ENCODE measurements around the gene FBXL2.

The FBXL2 gene

DNA sequence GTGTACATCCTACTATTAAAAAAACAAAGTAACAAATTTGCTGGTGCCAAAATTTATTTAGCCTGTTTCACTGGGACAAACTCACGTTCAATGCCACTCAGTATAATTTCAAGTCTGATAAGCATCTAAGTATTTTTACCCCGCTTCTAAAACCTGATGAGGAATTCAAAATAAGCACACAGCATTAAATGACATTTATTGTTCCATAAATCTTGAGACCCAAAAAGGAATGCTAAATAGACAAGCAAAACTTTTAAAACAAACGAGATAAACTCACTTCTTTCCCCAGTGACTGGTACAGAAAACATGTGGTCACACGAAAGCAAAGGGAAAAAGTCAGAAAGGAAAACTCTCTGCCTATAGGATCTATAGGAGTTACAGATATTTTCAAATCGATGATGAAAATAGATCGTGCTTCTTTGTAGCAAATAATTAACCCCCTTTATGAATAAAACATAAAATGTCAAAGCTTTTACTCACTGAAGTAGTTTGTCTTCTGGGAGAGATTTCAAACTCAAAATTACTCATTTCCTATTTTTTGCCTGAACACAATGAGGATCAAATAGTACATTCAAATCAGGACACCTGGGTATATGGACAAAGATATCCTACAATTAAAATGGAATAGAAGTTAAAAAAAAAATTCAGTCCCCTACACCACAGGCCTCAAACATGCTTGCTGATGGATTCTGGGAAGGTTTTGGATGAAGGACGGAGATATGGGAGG, 111.3 kb downstream of the FBXL2 start:
- no peaks in the 10 kb centered on the region for H3F3A ChIP-seq (ENCODE audit: insufficient read depth, low read length)
- no peak overlapping the region for H2AFZ ChIP-seq (ENCODE audit: low read length)
- no peak overlapping the region for H3K9ac ChIP-seq (ENCODE audit: low read length)
- H3K4me2 ChIP-seq (ENCODE audit: low read length): no peak overlapping the region
- no peaks in the 10 kb centered on the region for H3K79me2 ChIP-seq (ENCODE audit: insufficient read depth, low read length)
- H3K4me1 ChIP-seq (ENCODE audit: insufficient read depth, low read length, severe bottlenecking): no peaks in the 10 kb centered on the region
- H3K36me3 ChIP-seq (ENCODE audit: insufficient read depth, low read length): peaks cover 76% of the 10 kb centered on the region
- no peaks in the 10 kb centered on the region for H3K9me3 ChIP-seq (ENCODE audit: low read length)
- no peaks in the 10 kb centered on the region for H4K20me1 ChIP-seq (ENCODE audit: insufficient read depth, low read length)
- H3K9me2 ChIP-seq (ENCODE audit: low read depth, low read length): no peaks in the 10 kb centered on the region
- H3K4me3 ChIP-seq (ENCODE audit: low read depth, low read length, poor library complexity, severe bottlenecking): no peak overlapping the region
- no peak overlapping the region for H3K27ac ChIP-seq (ENCODE audit: low read depth, low read length, poor library complexity, severe bottlenecking)
- TF ChIP-seq CTCF (IDR thresholded peaks at IDR 0.05; ENCODE audit: low read length) (no peak), EZH2 (IDR thresholded peaks at IDR 0.05; ENCODE audit: borderline replicate concordance, low read length) (no peak)
- H3K27me3 ChIP-seq (ENCODE audit: insufficient read depth, low read length): no peaks in the 10 kb centered on the region

GRCh38 chr3:33389908-33390307, 112.7 kb downstream of the FBXL2 start:
- Histone ChIP-seq H3K4me2 (ENCODE audit: low read length) (no peak overlapping the region), H3K79me2 (ENCODE audit: insufficient read depth, low read length) (no peaks in the 10 kb centered on the region), H2AFZ (ENCODE audit: low read length) (no peak overlapping the region), H3K4me3 (ENCODE audit: low read depth, low read length, poor library complexity, severe bottlenecking) (no peak overlapping the region), H3K9me2 (ENCODE audit: low read depth, low read length) (no peaks in the 10 kb centered on the region), H3F3A (ENCODE audit: insufficient read depth, low read length) (no peaks in the 10 kb centered on the region), H3K4me1 (ENCODE audit: insufficient read depth, low read length, severe bottlenecking) (no peaks in the 10 kb centered on the region), H3K27me3 (ENCODE audit: insufficient read depth, low read length) (no peaks in the 10 kb centered on the region), H3K36me3 (ENCODE audit: insufficient read depth, low read length) (peaks cover 83% of the 10 kb centered on the region), H3K27ac (ENCODE audit: low read depth, low read length, poor library complexity, severe bottlenecking) (no peak overlapping the region), H4K20me1 (ENCODE audit: insufficient read depth, low read length) (no peaks in the 10 kb centered on the region), H3K9ac (ENCODE audit: low read length) (no peak overlapping the region), H3K9me3 (ENCODE audit: low read length) (no peaks in the 10 kb centered on the region)
- TF ChIP-seq EZH2 (IDR thresholded peaks at IDR 0.05; ENCODE audit: borderline replicate concordance, low read length) (no peak), CTCF (IDR thresholded peaks at IDR 0.05; ENCODE audit: low read length) (no peak)

GRCh38 chr3:33391255-33391995, 114.2 kb downstream of the FBXL2 start:
- Histone ChIP-seq H3K27ac (ENCODE audit: low read depth, low read length, poor library complexity, severe bottlenecking) (no peak overlapping the region), H3K4me1 (ENCODE audit: insufficient read depth, low read length, severe bottlenecking) (no peaks in the 10 kb centered on the region), H3K9ac (ENCODE audit: low read length) (no peak overlapping the region), H3K4me3 (ENCODE audit: low read depth, low read length, poor library complexity, severe bottlenecking) (no peak overlapping the region), H3K79me2 (ENCODE audit: insufficient read depth, low read length) (no peaks in the 10 kb centered on the region), H3K36me3 (ENCODE audit: insufficient read depth, low read length) (peaks cover 87% of the 10 kb centered on the region), H3F3A (ENCODE audit: insufficient read depth, low read length) (no peaks in the 10 kb centered on the region), H3K4me2 (ENCODE audit: low read length) (no peak overlapping the region), H4K20me1 (ENCODE audit: insufficient read depth, low read length) (no peaks in the 10 kb centered on the region), H3K27me3 (ENCODE audit: insufficient read depth, low read length) (no peaks in the 10 kb centered on the region), H2AFZ (ENCODE audit: low read length) (no peak overlapping the region), H3K9me2 (ENCODE audit: low read depth, low read length) (no peaks in the 10 kb centered on the region), H3K9me3 (ENCODE audit: low read length) (no peaks in the 10 kb centered on the region)
- no peak for TF ChIP-seq CTCF (IDR thresholded peaks at IDR 0.05; ENCODE audit: low read length)
- TF ChIP-seq EZH2 (IDR thresholded peaks at IDR 0.05; ENCODE audit: borderline replicate concordance, low read length): no peak
